Natural killer cell (primary cell): ENCODE measurements around the gene CKMT2. TPM values are rescaled to one million over a fixed set of nuclear protein-coding genes. Genes with fewer than 3 reads are reported as not detected.

Source experiments
- ATAC-seq, 3 donors: fragments of 150-1000 bp in 2 of 3; fragments of 200-7000 bp in 1 of 3; cut with Tn5 transposase; 1 replicate in 1 of 3; 2 replicates in 2 of 3; pipeline ENCODE4 v1.10.0; 2021; ENCODE audit warnings: mild to moderate bottlenecking in 2 of 3, moderate library complexity in 2 of 3
- DNase-seq, 2 donors: peaks; one replicate each; pipeline versions ENCODE4 v3.0.0 to v3.0.0-alpha.2; 2013 to 2021; ENCODE audit warnings: mixed read lengths in 1 of 2
- H3K27ac ChIP-seq: one replicate; pipeline ENCODE4 v1.5.1; 2013; ENCODE audit warnings: mild to moderate bottlenecking, low read length
- H3K27me3 ChIP-seq: one replicate; pipeline ENCODE4 v1.6.1; 2013; ENCODE audit warnings: low read length; ENCODE audit not compliant: control insufficient read depth, insufficient read depth
- H3K36me3 ChIP-seq: one replicate; pipeline ENCODE4 v1.6.1; 2013; ENCODE audit warnings: low read length; ENCODE audit not compliant: control insufficient read depth, insufficient read depth
- H3K4me1 ChIP-seq: one replicate; pipeline ENCODE4 v1.6.1; 2013; ENCODE audit warnings: low read length; ENCODE audit not compliant: control insufficient read depth, insufficient read depth
- H3K4me3 ChIP-seq: one replicate; pipeline ENCODE4 v1.5.1; 2013; ENCODE audit warnings: low read length
- H3K9me3 ChIP-seq: one replicate; pipeline ENCODE4 v1.6.1; 2013; ENCODE audit warnings: low read length; ENCODE audit not compliant: control insufficient read depth, insufficient read depth
- H3K27ac Mint-ChIP-seq, 2 donors: one replicate each; pipeline ENCODE4 v1.8.0; 2022; ENCODE audit warnings: mild to moderate bottlenecking in 2 of 2, mixed read lengths in 2 of 2, moderate library complexity in 1 of 2
- H3K27me3 Mint-ChIP-seq, 2 donors: one replicate each; pipeline ENCODE4 v1.8.0; 2022; ENCODE audit warnings: low read depth in 2 of 2, mixed read lengths in 2 of 2
- H3K36me3 Mint-ChIP-seq: one replicate; pipeline ENCODE4 v1.8.0; 2022; ENCODE audit warnings: mixed read lengths
- H3K4me1 Mint-ChIP-seq, 2 donors: one replicate each; pipeline ENCODE4 v1.8.0; 2022; ENCODE audit warnings: mixed read lengths in 2 of 2
- H3K4me3 Mint-ChIP-seq: one replicate; pipeline ENCODE4 v1.8.0; 2022; ENCODE audit warnings: mild to moderate bottlenecking, moderate library complexity, mixed read lengths
- H3K9me3 Mint-ChIP-seq, 2 donors: one replicate each; pipeline ENCODE4 v1.8.0; 2022; ENCODE audit warnings: mixed read lengths in 2 of 2
- CTCF ChIP-seq: fragments of 200-600 bp; IDR thresholded peaks from one replicate; pipeline ENCODE4 v1.8.0; 2022; ENCODE audit warnings: antibody characterized with exemption
- WGBS: methylation state at CpG from one replicate; pipeline ENCODE4 v1.1.7; 2013; ENCODE audit warnings: missing lambda C conversion rate; ENCODE audit not compliant: insufficient coverage; 5-methylcytosine and 5-hydroxymethylcytosine counted together
- intact Hi-C: fragments of 100-400 bp; cut with micrococcal nuclease; formaldehyde crosslinking; loops from one replicate; pipeline ENCODE4 v1.14.2; 2022
- total RNA-seq, 4 donors: library from RNA; stranded (reverse); fragments of 120-200 nt in 1 of 4; gene quantifications; one replicate each; pipeline versions ENCODE4 v1.2.3 to v1.2.4, GENCODE V29; 2013 to 2022

Gene CKMT2
- total RNA-seq, 3 donors from 2014 or later (not counting 1 experiment from before 2014, with no cell fraction given) = not detected

DNA sequence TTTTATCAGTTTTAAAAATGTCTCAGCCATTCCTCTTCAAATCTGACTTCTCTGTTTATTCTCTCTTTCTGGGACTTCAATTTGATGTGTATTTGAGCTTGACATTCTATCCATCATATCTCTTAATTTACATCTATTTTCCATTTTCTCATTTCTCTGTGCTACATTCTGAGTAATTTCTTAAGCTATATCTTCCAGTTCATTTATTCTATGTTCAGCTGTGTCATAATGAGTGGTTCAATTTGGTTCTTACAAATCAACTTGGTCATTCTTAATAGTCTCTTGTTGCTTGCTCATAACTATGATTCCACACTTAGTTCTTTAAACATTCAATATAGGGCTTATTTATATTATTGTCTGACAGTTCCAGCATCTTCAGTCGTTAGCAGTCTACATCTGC lies 16.9 kb downstream of the CKMT2 start:
- Histone ChIP-seq H3K9me3 (no peaks in the 10 kb centered on the region), H3K36me3 (no peaks in the 10 kb centered on the region), H3K4me3 (no peak overlapping the region), H3K27me3 (no peaks in the 10 kb centered on the region), H3K27ac (no peak overlapping the region), H3K4me1 (no peaks in the 10 kb centered on the region)
- Mint-ChIP-seq H3K27me3 (no peaks in the 10 kb centered on the region), H3K36me3 (no peaks in the 10 kb centered on the region), H3K9me3 (no peaks in the 10 kb centered on the region), H3K4me3 (no peak overlapping the region), H3K27ac (no peak overlapping the region), H3K4me1 (no peaks in the 10 kb centered on the region)
- no peak for TF ChIP-seq CTCF
- intact Hi-C loops = no loop called here
- ATAC-seq = no peak
- no peak for DNase-seq
- no CpG with 5 or more reads among the region's 1 CpG for WGBS

DNA sequence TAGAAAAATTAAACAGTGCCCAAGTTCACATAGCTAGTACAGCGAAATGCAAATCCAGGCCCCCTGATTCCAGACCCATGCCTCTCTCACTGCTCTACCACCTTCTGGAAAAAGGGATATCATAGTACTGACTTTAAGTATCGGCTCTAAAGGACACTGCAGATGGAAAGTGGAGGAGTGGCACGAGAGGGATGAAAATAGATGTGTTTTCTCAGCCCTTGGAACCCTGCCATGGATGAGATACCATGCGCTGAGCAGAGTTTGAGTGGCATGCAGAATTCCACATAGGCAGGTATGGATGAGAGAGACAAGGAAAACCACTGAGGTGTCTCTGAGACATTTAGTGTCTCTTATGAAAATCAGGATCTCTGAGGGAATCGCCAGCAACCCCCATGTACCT lies 18.8 kb downstream of the CKMT2 start:
- intact Hi-C loops = no loop called here
- Mint-ChIP-seq H3K4me1 (peaks cover 0 to 5% of the 10 kb centered on the region in 2 donors), H3K36me3 (no peaks in the 10 kb centered on the region), H3K4me3 (no peak overlapping the region), H3K9me3 (no peaks in the 10 kb centered on the region), H3K27me3 (no peaks in the 10 kb centered on the region), H3K27ac (no peak overlapping the region)
- Histone ChIP-seq H3K4me3 (no peak overlapping the region), H3K27ac (no peak overlapping the region), H3K9me3 (no peaks in the 10 kb centered on the region), H3K4me1 (no peaks in the 10 kb centered on the region), H3K36me3 (no peaks in the 10 kb centered on the region), H3K27me3 (no peaks in the 10 kb centered on the region)
- no peak for TF ChIP-seq CTCF
- 98% methylated on average over 5 of the region's 5 CpGs for WGBS
- DNase-seq = no peak
- ATAC-seq = no peak

DNA sequence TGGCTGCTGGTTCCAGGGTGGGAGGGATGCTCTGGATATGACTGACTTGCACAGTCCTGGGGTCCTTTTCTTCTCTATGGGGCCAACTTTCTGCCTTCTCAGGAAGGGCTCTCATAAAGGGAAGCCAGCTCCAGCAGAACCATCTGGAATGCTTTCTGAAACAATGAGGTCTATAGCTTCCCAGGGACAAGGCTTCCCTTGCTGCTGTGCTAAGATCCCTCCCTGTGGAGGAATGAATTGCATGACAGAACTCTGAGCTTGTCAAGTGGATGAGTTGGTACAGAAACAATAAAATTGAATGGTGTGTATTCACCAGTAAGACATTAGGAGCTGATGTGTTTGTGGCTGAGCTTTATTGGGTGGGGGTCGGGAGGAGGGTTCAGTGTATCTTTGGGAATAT lies 19.8 kb downstream of the CKMT2 start:
- no peaks in the 10 kb centered on the region for H3K27me3 ChIP-seq
- H3K9me3 Mint-ChIP-seq = no peaks in the 10 kb centered on the region
- no peak for ATAC-seq
- TF ChIP-seq CTCF = no peak
- H3K27me3 Mint-ChIP-seq = no peaks in the 10 kb centered on the region
- no CpG with 5 or more reads among the region's 1 CpG for WGBS
- no peak overlapping the region for H3K27ac ChIP-seq
- no peak overlapping the region for H3K4me3 Mint-ChIP-seq
- H3K4me1 Mint-ChIP-seq = peaks cover 0 to 5% of the 10 kb centered on the region in 2 donors
- no peaks in the 10 kb centered on the region for H3K4me1 ChIP-seq
- H3K4me3 ChIP-seq = no peak overlapping the region
- H3K36me3 ChIP-seq = no peaks in the 10 kb centered on the region
- H3K27ac Mint-ChIP-seq = no peak overlapping the region
- no peaks in the 10 kb centered on the region for H3K36me3 Mint-ChIP-seq
- no peaks in the 10 kb centered on the region for H3K9me3 ChIP-seq
- intact Hi-C loops = no loop called here
- DNase-seq = no peak

DNA sequence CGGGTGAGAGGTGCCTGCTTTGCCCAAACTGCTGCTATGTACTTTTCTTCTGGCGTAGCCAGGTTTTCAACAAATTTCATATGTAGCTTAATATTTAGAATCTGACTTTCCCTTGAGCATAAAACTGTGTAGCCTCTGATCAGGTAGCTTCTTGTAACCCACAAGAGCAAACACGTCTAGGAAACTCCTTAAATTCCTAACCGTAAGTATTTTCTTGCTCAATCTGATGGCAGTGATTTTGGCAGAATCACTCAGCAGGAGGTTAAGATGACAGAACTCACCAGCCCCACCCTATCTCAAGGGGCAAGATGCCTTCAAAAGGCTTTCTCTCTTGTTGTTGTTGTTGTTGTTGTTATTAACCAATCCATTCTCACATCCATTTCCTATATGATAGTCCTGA lies 20.8 kb downstream of the CKMT2 start:
- H3K9me3 ChIP-seq = no peaks in the 10 kb centered on the region
- no peaks in the 10 kb centered on the region for H3K4me1 ChIP-seq
- Mint-ChIP-seq H3K4me3 (no peak overlapping the region), H3K36me3 (no peaks in the 10 kb centered on the region), H3K27me3 (no peaks in the 10 kb centered on the region), H3K27ac (no peak overlapping the region), H3K9me3 (no peaks in the 10 kb centered on the region), H3K4me1 (peaks cover 0 to 5% of the 10 kb centered on the region in 2 donors)
- ATAC-seq = no peak
- TF ChIP-seq CTCF = no peak
- WGBS = 99% methylated on average over 4 of the region's 4 CpGs
- no peak overlapping the region for H3K27ac ChIP-seq
- no peaks in the 10 kb centered on the region for H3K27me3 ChIP-seq
- no peak for DNase-seq
- no peaks in the 10 kb centered on the region for H3K36me3 ChIP-seq
- intact Hi-C loops = no loop called here
- H3K4me3 ChIP-seq = no peak overlapping the region
